ENCODE data around the gene SLC25A1.

GRCh38 chr22:19166421-19166820 lies 12.1 kb downstream of the SLC25A1 start:
- no peak for TF ChIP-seq POLR2AphosphoS5 (IDR thresholded peaks at IDR 0.05; ENCODE audit: low read depth, low read length)
- TF ChIP-seq IRF3 (IDR thresholded peaks at IDR 0.05; ENCODE audit: low read depth, low read length) = no peak
- TF ChIP-seq CTCF (IDR thresholded peaks at IDR 0.05) = no peak
- no peak for TF ChIP-seq EP300 (IDR thresholded peaks at IDR 0.05; ENCODE audit: borderline replicate concordance in 1 of 2, low read depth in 1 of 2, low read length in 1 of 2)
- no peak for TF ChIP-seq USF2 (IDR thresholded peaks at IDR 0.05; ENCODE audit: borderline replicate concordance, low read depth, low read length)
- no peak for TF ChIP-seq TAF1 (IDR thresholded peaks at IDR 0.05; ENCODE audit: borderline replicate concordance, low read depth, low read length)
- no peak for TF ChIP-seq RCOR1 (IDR thresholded peaks at IDR 0.05; ENCODE audit: low read length)
